HFF-Myc (cell line): ENCODE measurements around the gene VENTX.

ENCODE experiments used
- DNase-seq: peaks from one replicate; pipeline ENCODE4 v3.0.0-alpha.2; 2011; ENCODE audit warnings: low read depth; ENCODE audit errors: extremely low read depth
- H3K4me3 ChIP-seq: replicated peaks from 2 replicates; pipeline ENCODE4 v1.5.1; 2011; ENCODE audit warnings: low read depth, mild to moderate bottlenecking, control low read depth, low read length
- CTCF ChIP-seq: IDR thresholded peaks from 2 replicates; pipeline ENCODE4 v1.5.1; 2012; ENCODE audit warnings: mild to moderate bottlenecking, low read depth, low read length, control low read depth; ENCODE audit errors: missing control alignments

Gene VENTX

GRCh38 chr10:133201948-133202725 is 35.5 kb upstream of the VENTX start:
- H3K4me3 ChIP-seq: no peak overlapping the region
- TF ChIP-seq CTCF: no peak
- no peak for DNase-seq

- DNase-seq: no peak
- no peak overlapping the region for H3K4me3 ChIP-seq
- TF ChIP-seq CTCF: no peak
Observed at GRCh38 chr10:133202778-133203651, 34.6 kb upstream of the VENTX start.

GRCh38 chr10:133203652-133204195 is 33.9 kb upstream of the VENTX start:
- DNase-seq: no peak
- TF ChIP-seq CTCF: no peak
- no peak overlapping the region for H3K4me3 ChIP-seq

- TF ChIP-seq CTCF: no peak
- no peak overlapping the region for H3K4me3 ChIP-seq
- no peak for DNase-seq
Observed at GRCh38 chr10:133204226-133205015, 33.2 kb upstream of the VENTX start.

- no peak for TF ChIP-seq CTCF
- H3K4me3 ChIP-seq: no peak overlapping the region
- no peak for DNase-seq
Observed at GRCh38 chr10:133205146-133205545, 32.5 kb upstream of the VENTX start.

- no peak for TF ChIP-seq CTCF
- H3K4me3 ChIP-seq: no peak overlapping the region
- DNase-seq: no peak
Observed at GRCh38 chr10:133206356-133207040, 31.2 kb upstream of the VENTX start.
